CD4-positive, CD25-positive, alpha-beta regulatory T cell (primary cell): ENCODE measurements around the gene PLXNA4. TPM values are rescaled to one million over a fixed set of nuclear protein-coding genes. Genes with fewer than 3 reads are reported as not detected.

Source experiments
- ATAC-seq, 2 donors: fragments of 150-1000 bp; cut with Tn5 transposase; one replicate each; pipeline ENCODE4 v1.10.0; 2021; ENCODE audit warnings: low read depth in 2 of 2, moderate number of reproducible peaks in 2 of 2, moderate library complexity in 1 of 2
- DNase-seq, 3 donors: peaks; one replicate each; pipeline versions ENCODE4 v3.0.0 to v3.0.0-alpha.2; 2012 to 2022; ENCODE audit warnings: mixed read lengths in 1 of 3
- H3K27ac ChIP-seq: one replicate; pipeline ENCODE4 v1.7.0; 2013; ENCODE audit warnings: mild to moderate bottlenecking, low read length; ENCODE audit not compliant: insufficient read depth, poor library complexity, severe bottlenecking
- H3K27me3 ChIP-seq: one replicate; pipeline ENCODE4 v1.7.0; 2013; ENCODE audit warnings: low read length; ENCODE audit not compliant: control insufficient read depth, insufficient read depth
- H3K36me3 ChIP-seq: one replicate; pipeline ENCODE4 v1.7.0; 2013; ENCODE audit warnings: mild to moderate bottlenecking, low read length, moderate library complexity; ENCODE audit not compliant: control insufficient read depth, insufficient read depth
- H3K4me1 ChIP-seq: 2 replicates; pipeline ENCODE4 v1.7.0; 2013; ENCODE audit warnings: mild to moderate bottlenecking, low read length; ENCODE audit not compliant: insufficient read depth, control insufficient read depth, poor library complexity, severe bottlenecking
- H3K4me3 ChIP-seq: one replicate; pipeline ENCODE4 v1.7.0; 2013; ENCODE audit warnings: low read depth, mild to moderate bottlenecking, low read length, moderate library complexity
- H3K9me3 ChIP-seq, 2 experiments: 1 replicate in 1 of 2; 2 replicates in 1 of 2; pipeline ENCODE4 v1.7.0; 2013; ENCODE audit warnings: low read length in 2 of 2, mild to moderate bottlenecking in 1 of 2, moderate library complexity in 1 of 2; ENCODE audit not compliant: control insufficient read depth in 2 of 2
- H3K27ac Mint-ChIP-seq, 3 donors: one replicate each; pipeline ENCODE4 v1.8.0; 2020 to 2022; ENCODE audit warnings: mild to moderate bottlenecking in 3 of 3, mixed read lengths in 3 of 3, moderate library complexity in 2 of 3
- H3K27me3 Mint-ChIP-seq: one replicate; pipeline ENCODE4 v1.8.0; 2022; ENCODE audit warnings: mild to moderate bottlenecking, mixed read lengths
- H3K36me3 Mint-ChIP-seq: one replicate; pipeline ENCODE4 v1.8.0; 2020; ENCODE audit warnings: mixed read lengths
- H3K4me1 Mint-ChIP-seq, 4 donors: one replicate each; pipeline ENCODE4 v1.8.0; 2020 to 2022; ENCODE audit warnings: mixed read lengths in 4 of 4, mild to moderate bottlenecking in 1 of 4
- H3K4me3 Mint-ChIP-seq, 4 donors: one replicate each; pipeline ENCODE4 v1.8.0; 2020 to 2022; ENCODE audit warnings: mild to moderate bottlenecking in 4 of 4, mixed read lengths in 4 of 4, moderate library complexity in 3 of 4
- H3K9me3 Mint-ChIP-seq, 7 donors: one replicate each; pipeline ENCODE4 v1.8.0; 2020 to 2022; ENCODE audit warnings: mixed read lengths in 7 of 7, mild to moderate bottlenecking in 3 of 7, moderate library complexity in 2 of 7
- polyA plus RNA-seq, 4 donors: library from polyadenylated mRNA; unstranded; fragments of 300-500 nt; fragmentation: Illumina TruSeq; gene quantifications; one replicate each; pipeline ENCODE4 v1.2.3, GENCODE V29; 2021
- total RNA-seq: library from RNA; stranded (reverse); gene quantifications from one replicate; pipeline ENCODE4 v1.2.3, GENCODE V29; 2022

PLXNA4 gene
- total and polyA plus RNA-seq, 5 donors from 2014 or later, result 0.27 TPM; not detected in 4

DNA sequence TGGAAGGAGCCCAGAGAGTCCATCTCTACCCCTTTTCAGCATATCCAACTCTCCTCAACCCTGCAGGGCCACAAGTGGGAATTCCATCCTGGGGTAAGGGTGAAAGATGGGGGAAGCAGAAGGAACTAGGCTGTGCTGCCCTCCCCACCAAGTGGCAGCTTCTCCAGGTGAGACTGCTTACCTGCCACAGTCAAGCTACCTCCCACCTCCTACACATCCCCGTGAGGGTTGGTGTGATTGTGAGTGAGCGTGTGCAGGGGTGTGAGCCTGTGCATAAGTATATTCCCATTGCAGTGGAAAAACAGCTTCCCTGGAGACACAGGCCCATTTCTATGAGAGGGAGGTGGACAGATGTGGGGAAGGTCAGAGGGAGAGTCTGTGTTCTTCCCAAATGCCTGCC is 376.6 kb downstream of the PLXNA4 start:
- no peaks in the 10 kb centered on the region for H3K36me3 Mint-ChIP-seq
- no peaks in the 10 kb centered on the region for H3K9me3 ChIP-seq
- H3K27ac Mint-ChIP-seq, result no peak overlapping the region
- H3K4me3 Mint-ChIP-seq, result no peak overlapping the region
- H3K4me1 ChIP-seq, result no peaks in the 10 kb centered on the region
- no peak overlapping the region for H3K27ac ChIP-seq
- no peaks in the 10 kb centered on the region for H3K4me1 Mint-ChIP-seq
- no peaks in the 10 kb centered on the region for H3K27me3 ChIP-seq
- DNase-seq (no peak), ATAC-seq (no peak)
- peaks cover 0 to 3% (median 0%) of the 10 kb centered on the region in 7 donors for H3K9me3 Mint-ChIP-seq
- H3K27me3 Mint-ChIP-seq, result peaks cover 5% of the 10 kb centered on the region
- H3K4me3 ChIP-seq, result no peak overlapping the region
- H3K36me3 ChIP-seq, result no peaks in the 10 kb centered on the region

DNA sequence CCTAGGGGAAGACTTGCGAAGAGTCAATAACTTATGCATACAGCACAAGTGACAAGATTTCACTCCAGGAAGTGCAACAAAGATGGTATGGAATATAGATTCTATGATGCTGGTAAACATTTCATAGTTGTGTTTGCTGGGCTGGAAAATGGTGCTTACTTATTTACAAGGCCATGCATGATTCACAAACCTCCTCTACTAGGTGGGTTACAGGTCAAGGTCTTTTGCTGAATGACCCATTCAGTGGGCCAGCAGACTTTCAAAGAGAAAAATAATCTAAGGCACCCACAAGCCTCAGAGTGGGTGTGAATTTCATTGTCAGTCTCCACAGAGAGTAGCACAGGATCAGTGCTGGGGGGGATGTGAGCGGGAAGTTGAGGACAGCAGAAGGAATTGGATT is 378.5 kb downstream of the PLXNA4 start:
- Histone ChIP-seq H3K9me3 (no peaks in the 10 kb centered on the region), H3K4me1 (no peaks in the 10 kb centered on the region), H3K27me3 (no peaks in the 10 kb centered on the region), H3K27ac (no peak overlapping the region), H3K4me3 (no peak overlapping the region), H3K36me3 (no peaks in the 10 kb centered on the region)
- no peak overlapping the region for H3K27ac Mint-ChIP-seq
- no peaks in the 10 kb centered on the region for H3K4me1 Mint-ChIP-seq
- peaks cover 5% of the 10 kb centered on the region for H3K27me3 Mint-ChIP-seq
- peaks cover 0 to 3% (median 0%) of the 10 kb centered on the region in 7 donors for H3K9me3 Mint-ChIP-seq
- no peak for ATAC-seq
- DNase-seq, result no peak
- H3K36me3 Mint-ChIP-seq, result no peaks in the 10 kb centered on the region
- no peak overlapping the region for H3K4me3 Mint-ChIP-seq

DNA sequence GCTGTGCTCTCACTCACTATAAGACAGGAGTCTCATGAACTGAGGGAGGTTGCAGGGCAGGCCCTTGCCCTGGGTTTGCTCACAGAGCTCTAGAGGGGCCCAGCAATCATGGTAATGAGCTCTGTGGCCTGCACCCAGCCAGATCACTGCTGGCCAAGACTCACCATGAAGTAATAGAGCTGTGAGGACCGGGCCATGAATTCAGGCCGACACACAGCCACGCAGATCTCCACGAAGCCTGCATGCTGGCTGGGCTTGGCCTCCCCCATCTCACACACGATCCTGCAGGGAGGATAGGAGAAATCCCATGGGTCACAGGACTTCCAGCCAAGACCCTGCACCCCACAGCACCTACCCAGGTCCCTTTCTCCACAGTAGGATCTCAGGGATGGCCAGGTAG is 382.4 kb downstream of the PLXNA4 start:
- H3K9me3 Mint-ChIP-seq, result peaks cover 0 to 4% (median 0%) of the 10 kb centered on the region in 7 donors
- H3K4me1 Mint-ChIP-seq, result no peaks in the 10 kb centered on the region
- DNase-seq, result no peak
- peaks cover 5% of the 10 kb centered on the region for H3K27me3 Mint-ChIP-seq
- H3K36me3 Mint-ChIP-seq, result no peaks in the 10 kb centered on the region
- ATAC-seq, result no peak
- Histone ChIP-seq H3K9me3 (no peaks in the 10 kb centered on the region), H3K27me3 (no peaks in the 10 kb centered on the region), H3K27ac (no peak overlapping the region), H3K36me3 (no peaks in the 10 kb centered on the region), H3K4me3 (no peak overlapping the region), H3K4me1 (no peaks in the 10 kb centered on the region)
- H3K27ac Mint-ChIP-seq, result no peak overlapping the region
- no peak overlapping the region for H3K4me3 Mint-ChIP-seq

DNA sequence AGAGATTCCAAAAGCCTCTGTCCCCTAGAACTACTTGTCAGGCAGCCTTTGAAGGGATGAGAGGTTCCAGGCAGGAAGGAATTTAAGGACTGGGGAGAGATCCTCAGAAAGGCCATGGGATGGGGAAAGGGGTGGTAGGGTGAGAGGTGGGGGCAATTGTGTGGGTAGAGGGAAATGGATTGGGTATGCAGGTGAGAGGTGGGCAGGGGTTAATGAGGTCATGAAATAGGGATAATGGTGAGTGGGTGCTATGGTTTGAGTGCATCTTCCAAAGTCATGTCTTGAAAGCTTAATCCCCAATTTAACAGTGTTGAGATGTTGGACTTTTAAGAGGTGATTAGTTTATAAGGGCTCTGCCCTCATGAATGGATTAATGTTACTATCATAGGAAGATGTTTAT is 383.5 kb downstream of the PLXNA4 start:
- Mint-ChIP-seq H3K9me3 (peaks cover 0 to 4% (median 0%) of the 10 kb centered on the region in 7 donors), H3K27ac (no peak overlapping the region), H3K27me3 (peaks cover 8% of the 10 kb centered on the region), H3K36me3 (no peaks in the 10 kb centered on the region), H3K4me3 (peak overlapping the region in 1 of 4 donors; percentile 58), H3K4me1 (no peaks in the 10 kb centered on the region)
- H3K4me1 ChIP-seq, result no peaks in the 10 kb centered on the region
- ATAC-seq (no peak), DNase-seq (no peak)
- H3K27ac ChIP-seq, result no peak overlapping the region
- H3K36me3 ChIP-seq, result no peaks in the 10 kb centered on the region
- H3K9me3 ChIP-seq, result no peaks in the 10 kb centered on the region
- no peaks in the 10 kb centered on the region for H3K27me3 ChIP-seq
- no peak overlapping the region for H3K4me3 ChIP-seq

DNA sequence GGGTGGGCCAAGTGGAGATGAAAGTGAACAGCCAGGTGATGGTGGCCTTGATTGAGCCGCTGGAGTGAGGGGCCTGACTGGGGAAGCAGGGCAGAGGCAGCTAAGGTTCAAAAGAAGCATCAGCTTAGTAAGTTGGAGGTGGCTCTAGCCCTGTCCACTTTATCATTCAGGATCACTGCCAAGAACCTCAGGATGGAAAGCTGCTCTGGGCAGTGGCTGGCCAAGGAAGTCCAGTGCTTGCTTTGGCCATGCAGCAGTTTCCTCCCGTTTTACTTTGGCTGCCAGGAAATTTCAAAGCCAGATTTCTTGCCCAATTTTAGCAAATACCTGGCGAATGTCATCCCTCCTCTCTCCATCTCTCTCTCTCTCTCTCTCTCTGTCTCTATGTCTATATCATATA is 384.9 kb downstream of the PLXNA4 start:
- Mint-ChIP-seq H3K9me3 (peaks cover 0 to 10% (median 2%) of the 10 kb centered on the region in 7 donors), H3K27me3 (peaks cover 4% of the 10 kb centered on the region), H3K27ac (no peak overlapping the region), H3K4me3 (no peak overlapping the region), H3K36me3 (no peaks in the 10 kb centered on the region), H3K4me1 (no peaks in the 10 kb centered on the region)
- H3K36me3 ChIP-seq, result no peaks in the 10 kb centered on the region
- DNase-seq, result no peak
- H3K27me3 ChIP-seq, result no peaks in the 10 kb centered on the region
- H3K4me1 ChIP-seq, result no peaks in the 10 kb centered on the region
- H3K9me3 ChIP-seq, result peaks cover 0 to 6% of the 10 kb centered on the region in 2 experiments
- no peak overlapping the region for H3K4me3 ChIP-seq
- ATAC-seq, result no peak
- H3K27ac ChIP-seq, result no peak overlapping the region

DNA sequence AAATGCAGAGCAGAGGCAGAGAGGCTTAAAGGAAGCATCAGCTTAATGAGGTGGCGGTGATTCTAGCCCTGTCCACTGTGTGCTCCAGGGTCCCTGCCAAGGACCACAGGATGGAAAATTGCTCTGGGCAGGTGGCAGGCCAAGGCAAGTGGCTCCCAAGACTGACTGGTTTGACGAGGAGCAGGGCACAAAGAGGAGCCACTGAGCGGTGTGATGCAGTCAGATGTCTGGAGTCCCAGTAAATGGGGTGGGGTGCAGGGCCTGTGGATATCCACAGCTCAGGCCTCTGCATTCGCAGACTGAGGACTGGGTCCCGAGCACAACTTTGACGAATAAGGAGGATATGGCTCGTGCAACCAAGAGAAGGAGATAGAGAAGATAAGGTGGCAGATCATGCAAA is 385.6 kb downstream of the PLXNA4 start:
- Histone ChIP-seq H3K27me3 (no peaks in the 10 kb centered on the region), H3K4me3 (no peak overlapping the region), H3K9me3 (peaks cover 0 to 6% of the 10 kb centered on the region in 2 experiments), H3K4me1 (no peaks in the 10 kb centered on the region), H3K36me3 (no peaks in the 10 kb centered on the region), H3K27ac (no peak overlapping the region)
- H3K27ac Mint-ChIP-seq, result no peak overlapping the region
- no peaks in the 10 kb centered on the region for H3K36me3 Mint-ChIP-seq
- H3K27me3 Mint-ChIP-seq, result peaks cover 4% of the 10 kb centered on the region
- peaks cover 0 to 10% (median 2%) of the 10 kb centered on the region in 7 donors for H3K9me3 Mint-ChIP-seq
- DNase-seq (no peak), ATAC-seq (no peak)
- no peak overlapping the region for H3K4me3 Mint-ChIP-seq
- no peaks in the 10 kb centered on the region for H3K4me1 Mint-ChIP-seq

DNA sequence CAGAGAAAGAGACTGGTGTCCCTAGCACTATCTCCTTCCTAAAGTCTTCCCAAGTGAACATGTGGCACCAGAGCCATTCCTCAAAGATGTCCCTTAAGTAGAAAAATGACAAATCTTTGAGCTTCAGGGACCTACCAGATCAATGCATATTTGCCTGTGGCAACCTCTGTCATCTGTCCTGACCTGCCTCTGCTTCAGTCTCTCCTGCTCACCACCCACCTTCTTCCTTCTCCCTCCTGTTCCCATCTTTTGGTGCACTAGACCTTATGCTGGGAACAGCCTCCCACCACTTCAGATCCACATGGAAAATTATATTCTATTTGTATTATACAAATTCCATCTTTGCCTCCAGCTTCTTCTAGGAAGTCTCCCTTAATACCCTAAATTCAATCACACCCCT is 386.4 kb downstream of the PLXNA4 start:
- Histone ChIP-seq H3K9me3 (peaks cover 0 to 6% of the 10 kb centered on the region in 2 experiments), H3K27ac (no peak overlapping the region), H3K36me3 (no peaks in the 10 kb centered on the region), H3K4me1 (no peaks in the 10 kb centered on the region), H3K27me3 (no peaks in the 10 kb centered on the region), H3K4me3 (no peak overlapping the region)
- no peaks in the 10 kb centered on the region for H3K36me3 Mint-ChIP-seq
- no peaks in the 10 kb centered on the region for H3K4me1 Mint-ChIP-seq
- no peak overlapping the region for H3K27ac Mint-ChIP-seq
- H3K9me3 Mint-ChIP-seq, result peaks cover 0 to 10% (median 2%) of the 10 kb centered on the region in 7 donors
- ATAC-seq (no peak), DNase-seq (no peak)
- H3K27me3 Mint-ChIP-seq, result peaks cover 4% of the 10 kb centered on the region
- H3K4me3 Mint-ChIP-seq, result no peak overlapping the region

DNA sequence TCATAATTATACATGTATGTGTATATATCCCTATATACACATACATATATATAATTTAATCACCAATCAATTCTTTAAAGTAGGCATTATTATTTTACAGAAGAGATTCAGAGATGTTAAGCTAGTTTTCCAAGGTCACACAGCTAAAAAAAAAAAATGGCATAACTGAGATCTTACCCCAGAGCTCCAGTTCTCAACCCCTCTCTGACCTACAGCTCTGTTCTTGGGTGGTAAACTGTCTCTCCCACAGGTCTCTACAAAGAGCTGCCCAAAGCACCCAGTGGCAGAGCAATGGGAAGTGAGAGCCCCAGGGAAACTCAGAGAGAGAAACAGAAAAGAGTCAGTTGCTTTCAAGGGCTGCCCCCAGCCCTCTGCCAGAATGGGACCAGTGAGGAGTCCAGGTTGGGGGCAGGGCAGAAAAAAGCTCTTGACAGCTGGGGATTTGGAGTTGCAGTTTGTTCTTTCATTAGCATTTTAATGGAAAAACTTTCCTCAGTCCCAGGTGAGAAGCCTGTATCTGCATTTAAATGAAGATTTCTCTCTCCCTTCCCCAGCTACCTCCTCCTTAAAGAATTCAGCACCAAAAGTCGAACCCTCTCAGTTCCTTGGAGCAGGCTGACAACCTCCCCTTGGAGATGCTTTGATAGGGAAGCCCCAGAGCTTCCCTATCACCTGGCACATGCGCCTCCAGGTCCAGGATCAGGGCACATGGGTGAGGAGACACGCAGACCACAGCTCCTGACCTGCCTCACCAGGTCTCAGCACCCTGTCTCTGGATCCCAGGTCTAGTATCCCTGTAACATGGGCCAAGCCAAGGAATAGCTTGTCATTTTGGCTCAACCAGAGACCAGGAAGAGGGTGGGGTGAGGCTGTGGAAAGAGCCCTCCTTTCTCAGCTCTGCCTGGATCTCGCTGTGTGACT is 388.1 kb downstream of the PLXNA4 start:
- Mint-ChIP-seq H3K4me1 (no peaks in the 10 kb centered on the region), H3K36me3 (no peaks in the 10 kb centered on the region), H3K9me3 (peaks cover 0 to 10% (median 2%) of the 10 kb centered on the region in 7 donors), H3K27ac (no peak overlapping the region), H3K4me3 (no peak overlapping the region), H3K27me3 (peaks cover 4% of the 10 kb centered on the region)
- Histone ChIP-seq H3K9me3 (peaks cover 0 to 6% of the 10 kb centered on the region in 2 experiments), H3K27ac (no peak overlapping the region), H3K27me3 (no peaks in the 10 kb centered on the region), H3K4me3 (no peak overlapping the region), H3K4me1 (no peaks in the 10 kb centered on the region), H3K36me3 (no peaks in the 10 kb centered on the region)
- DNase-seq (no peak), ATAC-seq (no peak)
